RWPE2 (cell line): ENCODE measurements around the gene SLC7A6.

Source experiments
- ATAC-seq: fragments of 200-7000 bp; cut with Tn5 transposase; 3 replicates; pipeline ENCODE4 v1.9.1; 2021; ENCODE audit warnings: low read depth
- DNase-seq: peaks from one replicate; pipeline ENCODE4 v3.0.0-alpha.2; 2020; ENCODE audit warnings: low spot score
- H3K27ac ChIP-seq: fragments of 450-650 bp; 2 replicates; pipeline ENCODE4 v1.5.1; 2017; ENCODE audit warnings: mild to moderate bottlenecking; ENCODE audit not compliant: poor library complexity, severe bottlenecking
- H3K27me3 ChIP-seq: fragments of 250-450 bp; sonication (Bioruptor Pico); 2 replicates; pipeline ENCODE4 v1.5.1; 2021; ENCODE audit warnings: mild to moderate bottlenecking, moderate library complexity; ENCODE audit not compliant: insufficient read depth, poor library complexity, severe bottlenecking
- H3K36me3 ChIP-seq: fragments of 250-450 bp; sonication (Bioruptor Pico); 2 replicates; pipeline ENCODE4 v1.5.1; 2020; ENCODE audit warnings: low read depth, mild to moderate bottlenecking, moderate library complexity
- H3K4me1 ChIP-seq: fragments of 250-450 bp; sonication (Bioruptor Pico); 2 replicates; pipeline ENCODE4 v1.5.1; 2021; ENCODE audit warnings: mild to moderate bottlenecking, moderate library complexity; ENCODE audit not compliant: insufficient read depth, poor library complexity, severe bottlenecking
- H3K4me3 ChIP-seq: fragments of 250-450 bp; sonication (Bioruptor Pico); 2 replicates; pipeline ENCODE4 v1.5.1; 2021; ENCODE audit warnings: mild to moderate bottlenecking, moderate library complexity; ENCODE audit not compliant: severe bottlenecking
- H3K9me3 ChIP-seq: fragments of 250-450 bp; sonication (Bioruptor Pico); 2 replicates; pipeline ENCODE4 v1.5.1; 2021; ENCODE audit warnings: mild to moderate bottlenecking, moderate library complexity; ENCODE audit not compliant: severe bottlenecking
- CTCF ChIP-seq: fragments of 450-650 bp; IDR thresholded peaks from one replicate; pipeline ENCODE4 v1.5.1; 2017; ENCODE audit warnings: mild to moderate bottlenecking, moderate library complexity; ENCODE audit not compliant: poor library complexity, severe bottlenecking

Gene SLC7A6

GRCh38 chr16:68236826-68237242 lies 27.5 kb upstream of the SLC7A6 start:
- ATAC-seq (no peak; the same call in 2 of the 3 replicates), DNase-seq (no peak)
- Histone ChIP-seq H3K27me3 (no peaks in the 10 kb centered on the region), H3K4me3 (peak overlapping the region; percentile 73), H3K4me1 (peaks cover 16% of the 10 kb centered on the region), H3K27ac (peak overlapping the region; percentile 91), H3K36me3 (peaks cover 11% of the 10 kb centered on the region; the same call in 1 of the 2 replicates), H3K9me3 (no peaks in the 10 kb centered on the region)
- TF ChIP-seq CTCF: no peak

DNA sequence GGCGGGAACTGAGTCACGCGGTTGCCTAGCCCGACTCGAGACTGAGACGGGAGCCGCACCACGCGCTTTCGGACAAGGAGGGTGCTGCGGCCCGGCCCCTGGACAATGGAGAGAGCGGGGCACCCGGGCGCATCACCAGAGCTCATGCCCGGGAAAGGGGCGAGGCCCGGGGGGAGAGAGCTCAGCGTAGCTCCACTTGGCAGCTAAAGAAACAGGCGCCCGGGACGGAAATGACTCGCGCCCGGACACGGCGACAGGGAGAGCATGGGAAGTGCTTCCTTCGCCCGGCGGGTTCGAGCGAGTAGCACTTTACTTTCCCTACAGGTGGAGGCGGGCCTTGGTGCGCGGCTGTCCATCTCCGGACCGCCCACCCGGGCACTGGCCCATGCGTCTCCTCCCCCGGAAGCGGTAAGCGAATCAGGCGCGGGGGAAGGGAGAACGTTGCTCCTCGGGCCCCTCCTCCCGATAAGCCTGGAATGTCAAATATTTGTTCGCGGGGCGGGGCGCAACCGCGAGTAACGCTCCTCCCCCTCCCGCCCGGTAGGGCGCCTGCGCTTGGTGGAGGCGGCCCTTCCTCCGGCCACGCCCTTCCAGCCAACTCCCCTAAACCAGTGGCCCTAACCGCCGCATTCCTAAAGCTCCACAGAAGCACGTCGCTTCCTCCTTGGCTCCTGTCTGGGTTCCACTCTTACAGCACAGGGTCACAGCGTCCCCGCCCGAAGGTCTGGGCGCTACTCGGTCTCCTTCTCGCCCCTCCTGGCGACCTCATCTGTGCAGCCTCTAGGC lies 26.9 kb upstream of the SLC7A6 start:
- Histone ChIP-seq H3K27me3 (no peaks in the 10 kb centered on the region), H3K9me3 (no peaks in the 10 kb centered on the region), H3K36me3 (peaks cover 11% of the 10 kb centered on the region; the same call in 1 of the 2 replicates), H3K4me1 (peaks cover 16% of the 10 kb centered on the region), H3K4me3 (peak overlapping the region; percentile 73), H3K27ac (peak overlapping the region; percentile 91)
- DNase-seq (peak; percentile 98), ATAC-seq (peak; percentile 65)
- no peak for TF ChIP-seq CTCF

- H3K9me3 ChIP-seq: no peaks in the 10 kb centered on the region
- H3K4me1 ChIP-seq: peaks cover 16% of the 10 kb centered on the region
- no peak for DNase-seq
- peaks cover 7% of the 10 kb centered on the region; the same call in 1 of the 2 replicates for H3K36me3 ChIP-seq
- peak overlapping the region; percentile 73 for H3K4me3 ChIP-seq
- H3K27me3 ChIP-seq: no peaks in the 10 kb centered on the region
- H3K27ac ChIP-seq: peak overlapping the region; percentile 91
- no peak for TF ChIP-seq CTCF
- no peak for ATAC-seq
These were observed 26.3 kb upstream of the SLC7A6 start for GRCh38 chr16:68238029-68238345.

DNA sequence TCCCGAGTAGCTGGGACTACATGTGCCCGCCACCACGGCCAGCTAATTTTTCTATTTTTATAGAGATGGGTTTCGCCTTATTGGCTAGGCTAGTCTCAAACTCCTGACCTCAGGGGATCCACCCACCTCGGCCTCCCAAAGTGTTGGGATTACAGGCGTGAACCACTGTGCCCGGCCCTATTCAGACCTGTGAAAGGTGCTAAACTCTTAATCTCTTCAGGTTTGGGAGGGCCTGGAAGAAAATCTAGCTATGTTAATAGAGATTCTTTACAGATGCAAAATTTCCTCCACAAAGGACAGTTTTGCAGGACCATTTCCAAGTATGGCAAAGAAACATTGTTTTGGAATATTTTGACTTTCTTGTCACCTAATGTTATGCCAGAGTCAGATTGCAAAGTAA lies 22.2 kb upstream of the SLC7A6 start:
- Histone ChIP-seq H3K4me1 (peaks cover 9% of the 10 kb centered on the region), H3K27ac (no peak overlapping the region), H3K4me3 (no peak overlapping the region), H3K36me3 (no peaks in the 10 kb centered on the region), H3K27me3 (no peaks in the 10 kb centered on the region), H3K9me3 (no peaks in the 10 kb centered on the region)
- DNase-seq: no peak
- ATAC-seq: no peak
- TF ChIP-seq CTCF: no peak
